Measurements from ENCODE around the gene MT1B. TPM values are rescaled to one million over a fixed set of nuclear protein-coding genes. Genes with fewer than 3 reads are reported as not detected.

MT1B gene
- polyA plus RNA-seq, 1 experiment: not detected

GRCh38 chr16:56700631-56701030, 48.9 kb downstream of the MT1B start:
- peaks cover 5% of the 10 kb centered on the region for H3K9me3 ChIP-seq (ENCODE audit: control insufficient read depth, insufficient read depth, low read length)
- POLR2A ChIA-PET: interaction anchor here (0.6 to 0.7 kb wide), 2 partner anchors 18 to 124 kb away, joined by 3 to 7 read pairs; no protein-coding TSS in a partner anchor
- no peaks in the 10 kb centered on the region for H3K27me3 ChIP-seq (ENCODE audit: control insufficient read depth, insufficient read depth, low read length)
- no peak for DNase-seq (ENCODE audit: low read depth, low spot score)
- H3K27ac ChIP-seq (ENCODE audit: low read depth, low read length): no peak overlapping the region
- H3K4me3 ChIP-seq (ENCODE audit: low read depth, low read length): no peak overlapping the region
- no peak for TF ChIP-seq CTCF (IDR thresholded peaks at IDR 0.05; ENCODE audit: low read depth, low read length)
- CTCF ChIA-PET: interaction anchor here (0.6 to 4.8 kb wide), 17 partner anchors 11 to 368 kb away, joined by 3 to 71 read pairs (median 10); partner anchors contain the start of gene MT1X

- peaks cover 5% of the 10 kb centered on the region for H3K9me3 ChIP-seq (ENCODE audit: control insufficient read depth, insufficient read depth, low read length)
- POLR2A ChIA-PET: interaction anchor here (0.6 to 1.3 kb wide), 4 partner anchors 19 to 93 kb away, joined by 3 to 9 read pairs (median 4); partner anchors contain the start of genes MT1E, MT1X and MT2A
- CTCF ChIA-PET: interaction anchor here (0.6 to 4.8 kb wide), 62 partner anchors 8 to 758 kb away, joined by 3 to 71 read pairs (median 6); partner anchors contain the start of genes BBS2, MT1X, MT2A and NUDT21
- no peaks in the 10 kb centered on the region for H3K27me3 ChIP-seq (ENCODE audit: control insufficient read depth, insufficient read depth, low read length)
- no peak for DNase-seq (ENCODE audit: low read depth, low spot score)
- no peak overlapping the region for H3K27ac ChIP-seq (ENCODE audit: low read depth, low read length)
- TF ChIP-seq CTCF (IDR thresholded peaks at IDR 0.05; ENCODE audit: low read depth, low read length): no peak
- no peak overlapping the region for H3K4me3 ChIP-seq (ENCODE audit: low read depth, low read length)
Observed at GRCh38 chr16:56701534-56701933, 49.8 kb downstream of the MT1B start.

Other genes with a start within 250 kb of the MT1B start
- gene AMFR, start 226.3 kb upstream of the MT1B start, polyA plus RNA-seq (2011; rRNA removed): 77.9 and 80.4 TPM in 2 replicates
- gene NUDT21, start 200.6 kb upstream of the MT1B start, polyA plus RNA-seq (2011; rRNA removed): 111 and 124 TPM in 2 replicates
- 65.5 and 89.0 TPM in 2 replicates for gene OGFOD1, start 200.3 kb upstream of the MT1B start, polyA plus RNA-seq (2011; rRNA removed)
- 49.7 and 53.6 TPM in 2 replicates for gene BBS2, start 131.9 kb upstream of the MT1B start, polyA plus RNA-seq (2011; rRNA removed)
- gene MT4, start 86.8 kb upstream of the MT1B start, polyA plus RNA-seq (2011; rRNA removed): not detected in 2 replicates
- gene MT3, start 62.4 kb upstream of the MT1B start, polyA plus RNA-seq (2011; rRNA removed): not detected in 2 replicates
- gene MT2A, start 43.3 kb upstream of the MT1B start, polyA plus RNA-seq (2011; rRNA removed): 82.6 and 146 TPM in 2 replicates
- gene MT1E, start 26.1 kb upstream of the MT1B start, polyA plus RNA-seq (2011; rRNA removed): 153 and 250 TPM in 2 replicates
- gene MT1M, start 19.2 kb upstream of the MT1B start, polyA plus RNA-seq (2011; rRNA removed): 0.10 and 0.38 TPM in 2 replicates
- 0.66 TPM in 1 of 2 replicates, not detected in the other for gene MT1A, start 13.2 kb upstream of the MT1B start, polyA plus RNA-seq (2011; rRNA removed)
- 0.21 and 0.35 TPM in 2 replicates for gene MT1F, start 6.1 kb downstream of the MT1B start, polyA plus RNA-seq (2011; rRNA removed)
- not detected in 2 replicates for gene MT1G, start 16.2 kb downstream of the MT1B start, polyA plus RNA-seq (2011; rRNA removed)
- not detected in 2 replicates for gene MT1H, start 17.9 kb downstream of the MT1B start, polyA plus RNA-seq (2011; rRNA removed)
- 19.5 and 30.1 TPM in 2 replicates for gene MT1X, start 30.6 kb downstream of the MT1B start, polyA plus RNA-seq (2011; rRNA removed)
- gene NUP93, start 78.2 kb downstream of the MT1B start, polyA plus RNA-seq (2011; rRNA removed): 46.4 and 51.1 TPM in 2 replicates
- gene SLC12A3, start 213.3 kb downstream of the MT1B start, polyA plus RNA-seq (2011; rRNA removed): not detected in 2 replicates